Measurements from ENCODE around the gene MCM5.

DNA sequence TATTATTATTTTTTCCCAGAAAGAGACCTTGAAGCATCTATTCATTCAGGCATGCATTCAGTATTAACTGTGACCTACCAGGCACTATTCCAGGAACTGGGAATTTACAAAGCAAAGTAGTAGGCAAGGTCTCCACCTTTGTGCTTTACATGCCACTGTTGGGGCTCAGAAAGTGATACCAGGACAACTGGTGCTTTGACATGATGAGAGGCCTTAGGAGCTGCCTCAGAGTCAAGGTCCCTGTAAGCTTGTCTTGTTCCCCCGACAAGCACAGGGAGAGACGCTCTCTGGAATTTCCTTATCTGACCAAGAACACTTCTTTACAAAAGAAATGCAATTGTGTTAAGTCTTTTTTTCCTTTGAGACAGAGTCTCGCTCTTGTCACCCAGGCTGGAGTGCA, 21.3 kb upstream of the MCM5 start:
- no peak for TF ChIP-seq EZH2 (IDR thresholded peaks at IDR 0.05; ENCODE audit: insufficient read depth, poor library complexity, severe bottlenecking)
- TF ChIP-seq EZH2phosphoT487 (IDR thresholded peaks at IDR 0.05; ENCODE audit: insufficient read depth, low read depth) = no peak
